C4-2B (cell line): ENCODE data around the gene GABPB1.

Source experiments
- ZFX ChIP-seq: fragments of 450-650 bp; IDR thresholded peaks from 2 replicates; pipeline ENCODE4 v1.6.1; 2017
- TF ChIP-seq, protein P1 (sequence below): fragments of 450-650 bp; conservative IDR thresholded peaks from 2 replicates; pipeline ENCODE4 v1.5.1; 2017; ENCODE audit warnings: mild to moderate bottlenecking

DNA sequence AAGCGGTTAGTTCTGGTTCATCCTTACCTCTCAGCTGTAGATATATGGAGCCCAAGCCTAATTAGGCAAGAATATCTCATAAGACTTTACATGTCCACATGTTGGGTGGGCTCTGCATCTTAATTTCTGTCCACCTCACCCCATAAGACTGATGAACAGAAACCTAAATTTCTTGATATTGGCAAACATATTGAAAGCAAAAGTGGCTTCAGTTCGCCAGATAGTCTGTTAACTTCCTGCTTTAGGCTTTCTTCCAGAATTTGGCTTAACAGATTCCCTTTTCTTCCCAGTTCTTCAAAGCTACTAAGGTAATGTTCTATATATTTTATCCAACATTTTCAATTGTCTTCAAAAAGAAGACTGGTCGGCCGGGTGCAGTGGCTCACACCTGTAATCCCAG, 19.7 kb downstream of the GABPB1 start:
- TF ChIP-seq, protein P1, sequence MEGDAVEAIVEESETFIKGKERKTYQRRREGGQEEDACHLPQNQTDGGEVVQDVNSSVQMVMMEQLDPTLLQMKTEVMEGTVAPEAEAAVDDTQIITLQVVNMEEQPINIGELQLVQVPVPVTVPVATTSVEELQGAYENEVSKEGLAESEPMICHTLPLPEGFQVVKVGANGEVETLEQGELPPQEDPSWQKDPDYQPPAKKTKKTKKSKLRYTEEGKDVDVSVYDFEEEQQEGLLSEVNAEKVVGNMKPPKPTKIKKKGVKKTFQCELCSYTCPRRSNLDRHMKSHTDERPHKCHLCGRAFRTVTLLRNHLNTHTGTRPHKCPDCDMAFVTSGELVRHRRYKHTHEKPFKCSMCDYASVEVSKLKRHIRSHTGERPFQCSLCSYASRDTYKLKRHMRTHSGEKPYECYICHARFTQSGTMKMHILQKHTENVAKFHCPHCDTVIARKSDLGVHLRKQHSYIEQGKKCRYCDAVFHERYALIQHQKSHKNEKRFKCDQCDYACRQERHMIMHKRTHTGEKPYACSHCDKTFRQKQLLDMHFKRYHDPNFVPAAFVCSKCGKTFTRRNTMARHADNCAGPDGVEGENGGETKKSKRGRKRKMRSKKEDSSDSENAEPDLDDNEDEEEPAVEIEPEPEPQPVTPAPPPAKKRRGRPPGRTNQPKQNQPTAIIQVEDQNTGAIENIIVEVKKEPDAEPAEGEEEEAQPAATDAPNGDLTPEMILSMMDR: no peak
- TF ChIP-seq ZFX: no peak
